IMR-90 (cell line): Measurements from ENCODE around the gene ADCY2. TPM values are rescaled to one million over a fixed set of nuclear protein-coding genes. Genes with fewer than 3 reads are reported as not detected.

ENCODE experiments used
- ATAC-seq: fragments of 200-7000 bp; cut with Tn5 transposase; 2 replicates; pipeline ENCODE4 v1.9.1; 2020; ENCODE audit warnings: low read depth, mild to moderate bottlenecking, moderate library complexity
- BruUV-seq: library from RNA; stranded (reverse); fragments of 400-500 nt; replicated peaks from 2 replicates; lab custom pipeline; 2021; lab: Mats Ljungman, UMichigan
- CTCF ChIA-PET: fragments of 300-600 bp; formaldehyde crosslinking; extraction: SDS; loops from one replicate; lab custom pipeline; 2021; ENCODE audit warnings: antibody characterized with exemption; lab: Yijun Ruan, JAX
- POLR2A ChIA-PET: fragments of 300-600 bp; sonication (Branson Sonifier 250); formaldehyde crosslinking; loops from one replicate; lab custom pipeline; 2022; ENCODE audit warnings: antibody characterized with exemption; ENCODE audit not compliant: unreplicated experiment; lab: Charles Lee
- DNase-seq: peaks from one replicate; pipeline ENCODE4 v3.0.0; 2013
- H2AFZ ChIP-seq: replicated peaks from 2 replicates; pipeline ENCODE3; 2013; ENCODE audit warnings: low read length, mild to moderate bottlenecking; ENCODE audit not compliant: poor library complexity
- H2AK5ac ChIP-seq: 2 replicates; pipeline ENCODE4 v1.6.1; 2013; ENCODE audit warnings: low read depth, low read length, inconsistent platforms
- H2AK9ac ChIP-seq: replicated peaks from 2 replicates; pipeline ENCODE3; 2013; ENCODE audit warnings: mild to moderate bottlenecking, low read depth, low read length, moderate library complexity; ENCODE audit not compliant: poor library complexity
- H2BK120ac ChIP-seq: 2 replicates; pipeline ENCODE4 v1.6.1; 2013; ENCODE audit warnings: low read depth, low read length, inconsistent platforms
- H2BK15ac ChIP-seq: 3 replicates; pipeline ENCODE4 v1.6.1; 2013; ENCODE audit warnings: low read depth, low read length, inconsistent platforms
- H2BK20ac ChIP-seq: 2 replicates; pipeline ENCODE4 v1.6.1; 2013; ENCODE audit warnings: low read depth, mild to moderate bottlenecking, inconsistent platforms, low read length, moderate library complexity
- H2BK5ac ChIP-seq: 2 replicates; pipeline ENCODE4 v1.6.1; 2013; ENCODE audit warnings: mild to moderate bottlenecking, low read depth, low read length, inconsistent platforms; ENCODE audit not compliant: poor library complexity, severe bottlenecking
- H3K14ac ChIP-seq: replicated peaks from 2 replicates; pipeline ENCODE4 v1.6.1; 2013; ENCODE audit warnings: low read depth, low read length, inconsistent platforms
- H3K18ac ChIP-seq: 2 replicates; pipeline ENCODE4 v1.6.1; 2013; ENCODE audit warnings: low read depth, low read length, control low read depth
- H3K23ac ChIP-seq: 2 replicates; pipeline ENCODE4 v1.6.1; 2013; ENCODE audit warnings: low read depth, low read length, inconsistent platforms
- H3K27ac ChIP-seq: 2 replicates; pipeline ENCODE4 v1.5.1; 2013; ENCODE audit warnings: mild to moderate bottlenecking, control low read depth, low read length; ENCODE audit not compliant: insufficient read depth
- H3K27me3 ChIP-seq: 2 replicates; pipeline ENCODE4 v1.6.1; 2013; ENCODE audit warnings: low read length; ENCODE audit not compliant: control insufficient read depth, insufficient read depth
- H3K36me3 ChIP-seq: 2 replicates; pipeline ENCODE4 v1.6.1; 2013; ENCODE audit warnings: low read length, mixed read lengths; ENCODE audit not compliant: control insufficient read depth, insufficient read depth
- H3K4ac ChIP-seq: 2 replicates; pipeline ENCODE4 v1.6.1; 2013; ENCODE audit warnings: low read depth, low read length, inconsistent platforms
- H3K4me1 ChIP-seq: 2 replicates; pipeline ENCODE4 v1.6.1; 2013; ENCODE audit warnings: low read length, mixed read lengths; ENCODE audit not compliant: control insufficient read depth, insufficient read depth
- H3K4me2 ChIP-seq: 2 replicates; pipeline ENCODE4 v1.6.1; 2013; ENCODE audit warnings: low read depth, mild to moderate bottlenecking, control low read depth, low read length, moderate library complexity
- H3K4me3 ChIP-seq: 2 replicates; pipeline ENCODE4 v1.5.1; 2013; ENCODE audit warnings: low read depth, mild to moderate bottlenecking, control low read depth, low read length, moderate library complexity; ENCODE audit not compliant: insufficient read depth
- H3K56ac ChIP-seq: 2 replicates; pipeline ENCODE4 v1.6.1; 2013; ENCODE audit warnings: low read length, inconsistent platforms; ENCODE audit not compliant: insufficient read depth; ENCODE audit errors: extremely low read depth
- H3K79me1 ChIP-seq, 2 experiments: 2 replicates each; pipeline ENCODE4 v1.6.1; 2013; ENCODE audit warnings: low read length in 2 of 2, inconsistent platforms in 1 of 2, low read depth in 1 of 2
- H3K9ac ChIP-seq: 2 replicates; pipeline ENCODE4 v1.6.1; 2013; ENCODE audit warnings: low read depth, low read length, control low read depth
- H3K9me1 ChIP-seq: 2 replicates; pipeline ENCODE4 v1.6.1; 2013; ENCODE audit warnings: low read length, inconsistent platforms; ENCODE audit not compliant: insufficient read depth
- H3K9me3 ChIP-seq: 2 replicates; pipeline ENCODE4 v1.6.1; 2013; ENCODE audit warnings: low read length; ENCODE audit not compliant: control insufficient read depth, insufficient read depth
- H4K20me1 ChIP-seq: 2 replicates; pipeline ENCODE4 v1.6.1; 2013; ENCODE audit warnings: low read length, inconsistent platforms; ENCODE audit not compliant: insufficient read depth
- H4K5ac ChIP-seq: 2 replicates; pipeline ENCODE4 v1.6.1; 2013; ENCODE audit warnings: mild to moderate bottlenecking, low read depth, low read length, control low read depth
- H4K8ac ChIP-seq, 2 experiments: 2 replicates each; pipeline ENCODE4 v1.6.1; 2013; ENCODE audit warnings: low read depth in 2 of 2, low read length in 2 of 2, control low read depth in 1 of 2, inconsistent platforms in 1 of 2
- H4K91ac ChIP-seq: 2 replicates; pipeline ENCODE4 v1.6.1; 2013; ENCODE audit warnings: low read depth, low read length, inconsistent platforms; ENCODE audit not compliant: insufficient read depth
- CEBPB ChIP-seq: IDR thresholded peaks from 2 replicates; pipeline ENCODE4 v1.6.1; 2012; ENCODE audit warnings: low read depth, low read length, improper control_type of control experiment
- CTCF ChIP-seq: conservative IDR thresholded peaks from 2 replicates; pipeline ENCODE4 v1.5.1; 2012; ENCODE audit warnings: mild to moderate bottlenecking, low read depth, low read length, improper control_type of control experiment
- ELK1 ChIP-seq: fragments of 150-350 bp; IDR thresholded peaks from 2 replicates; pipeline ENCODE4 v1.6.1; 2016; ENCODE audit warnings: low read depth, mild to moderate bottlenecking, low read length, moderate library complexity, borderline replicate concordance
- FOS ChIP-seq: fragments of 150-350 bp; IDR thresholded peaks from 2 replicates; pipeline ENCODE4 v1.6.1; 2016; ENCODE audit warnings: low read depth, low read length
- MAFK ChIP-seq: IDR thresholded peaks from 2 replicates; pipeline ENCODE4 v1.6.1; 2012; ENCODE audit warnings: low read depth, low read length, improper control_type of control experiment
- MAZ ChIP-seq: IDR thresholded peaks from 2 replicates; pipeline ENCODE4 v1.6.1; 2012; ENCODE audit warnings: low read depth, mild to moderate bottlenecking, low read length, improper control_type of control experiment, moderate library complexity, borderline replicate concordance
- MXI1 ChIP-seq: IDR thresholded peaks from 2 replicates; pipeline ENCODE4 v1.6.1; 2012; ENCODE audit warnings: low read depth, mild to moderate bottlenecking, low read length, moderate library complexity, borderline replicate concordance
- NFE2L2 ChIP-seq: fragments of 150-350 bp; IDR thresholded peaks from 2 replicates; pipeline ENCODE4 v1.6.1; 2016; ENCODE audit warnings: low read depth, mild to moderate bottlenecking, low read length
- RAD21 ChIP-seq: IDR thresholded peaks from 2 replicates; pipeline ENCODE4 v1.6.1; 2012; ENCODE audit warnings: low read length, improper control_type of control experiment
- RCOR1 ChIP-seq: IDR thresholded peaks from 2 replicates; pipeline ENCODE4 v1.6.1; 2012; ENCODE audit warnings: mild to moderate bottlenecking, low read length, improper control_type of control experiment; ENCODE audit not compliant: insufficient replicate concordance
- RFX5 ChIP-seq: IDR thresholded peaks from 2 replicates; pipeline ENCODE4 v1.8.0; 2012; ENCODE audit warnings: low read depth, mild to moderate bottlenecking, low read length, moderate library complexity
- SMC3 ChIP-seq: fragments of 150-350 bp; IDR thresholded peaks from 2 replicates; pipeline ENCODE4 v1.6.1; 2016; ENCODE audit warnings: low read depth, mild to moderate bottlenecking, antibody characterized with exemption, low read length, moderate library complexity
- USF2 ChIP-seq: fragments of 150-350 bp; IDR thresholded peaks from 2 replicates; pipeline ENCODE4 v1.6.1; 2017; ENCODE audit warnings: mild to moderate bottlenecking, antibody characterized with exemption, low read length, low read depth
- WGBS, 2 experiments: methylation state at CpG; one replicate each; pipeline versions ENCODE4 v1.1.5 to v1.1.7; 2013; ENCODE audit warnings: missing lambda C conversion rate in 2 of 2; ENCODE audit not compliant: insufficient read length in 1 of 2; ENCODE audit errors: extremely low coverage in 2 of 2; 5-methylcytosine and 5-hydroxymethylcytosine counted together
- dilution Hi-C: fragments of 300-500 bp; cut with HindIII; formaldehyde crosslinking; loops from one replicate; pipeline ENCODE4 v1.14.3; 2018; ENCODE audit warnings: low sequenced_read_pairs; ENCODE audit not compliant: unreplicated experiment
- in situ Hi-C: fragments of 300-500 bp; cut with MboI; formaldehyde crosslinking; loops from 3 replicates; pipeline ENCODE4 v1.14.3; 2019; ENCODE audit warnings: low sequenced_read_pairs, inconsistent platforms, mixed read lengths
- intact Hi-C: fragments of 100-400 bp; cut with micrococcal nuclease; formaldehyde crosslinking; loops from 2 replicates; pipeline ENCODE4 v1.10.0; 2022
- polyA plus RNA-seq, 3 experiments: library from polyadenylated mRNA; depleted of rRNA; stranded (reverse); fragments of >200 nt; gene quantifications; 2 replicates each; pipeline ENCODE4 v1.2.3, GENCODE V29; 2012; ENCODE audit warnings: low replicate concordance in 1 of 3
- total RNA-seq: library from RNA; depleted of rRNA; stranded (reverse); fragments of >200 nt; gene quantifications from 2 replicates; pipeline ENCODE4 v1.2.3, GENCODE V29; 2012

The ADCY2 gene
- total and polyA plus RNA-seq, 2 of the 4 experiments (the other 2 are of a cell fraction) = not detected

GRCh38 chr5:7789567-7789966, 393.6 kb downstream of the ADCY2 start:
- H3K4me3 ChIP-seq = no peak overlapping the region
- no peak overlapping the region for H2BK5ac ChIP-seq
- POLR2A ChIA-PET = no interaction called here
- H3K9ac ChIP-seq = no peak overlapping the region
- H2BK20ac ChIP-seq = no peak overlapping the region
- no peaks in the 10 kb centered on the region for H4K20me1 ChIP-seq
- no peak overlapping the region for H3K4ac ChIP-seq
- H3K4me2 ChIP-seq = no peak overlapping the region
- H2AFZ ChIP-seq = no peak overlapping the region
- dilution Hi-C loops = no loop called here
- no peaks in the 10 kb centered on the region for H3K9me1 ChIP-seq
- no peak overlapping the region for H2AK5ac ChIP-seq
- no peak overlapping the region for H2BK15ac ChIP-seq
- no CpG with 5 or more reads among the region's 7 CpGs for WGBS, 2 experiments
- intact Hi-C loops = no loop called here
- H2AK9ac ChIP-seq = no peak overlapping the region
- no peak overlapping the region for H3K14ac ChIP-seq
- BruUV-seq = no TSS peak
- no peaks in the 10 kb centered on the region for H3K36me3 ChIP-seq
- H4K91ac ChIP-seq = no peak overlapping the region
- no peak overlapping the region for H3K18ac ChIP-seq
- H3K56ac ChIP-seq = no peak overlapping the region
- TF ChIP-seq MAZ (no peak), RFX5 (no peak), CEBPB (no peak), SMC3 (no peak), ELK1 (no peak), CTCF (no peak), RCOR1 (no peak), USF2 (no peak), FOS (no peak), RAD21 (no peak), NFE2L2 (no peak), MAFK (no peak), MXI1 (no peak)
- no peaks in the 10 kb centered on the region for H3K27me3 ChIP-seq
- no peaks in the 10 kb centered on the region for H3K9me3 ChIP-seq
- in situ Hi-C loops = no loop called here
- ATAC-seq = no peak
- H3K79me1 ChIP-seq = no peaks in the 10 kb centered on the region
- DNase-seq = no peak
- no peak overlapping the region for H4K8ac ChIP-seq
- H4K5ac ChIP-seq = no peak overlapping the region
- H3K4me1 ChIP-seq = no peaks in the 10 kb centered on the region
- CTCF ChIA-PET = no interaction called here
- no peak overlapping the region for H3K27ac ChIP-seq
- H2BK120ac ChIP-seq = no peak overlapping the region
- H3K23ac ChIP-seq = no peak overlapping the region
